Choroid plexus epithelial cell (primary cell): Measurements from ENCODE around the gene CACNA1E.

Source experiments
- DNase-seq: peaks from one replicate; pipeline ENCODE4 v3.0.0-alpha.2; 2010; ENCODE audit warnings: low read depth
- H3K4me3 ChIP-seq: 2 replicates; pipeline ENCODE4 v1.5.1; 2011; ENCODE audit warnings: low read depth, mild to moderate bottlenecking, control low read depth, low read length, moderate library complexity
- TF ChIP-seq, protein P1 (sequence below): conservative IDR thresholded peaks from 2 replicates; pipeline ENCODE4 v1.5.1; 2011; ENCODE audit warnings: low read depth, mild to moderate bottlenecking, control low read depth, inconsistent platforms, low read length, moderate library complexity

The CACNA1E gene

DNA sequence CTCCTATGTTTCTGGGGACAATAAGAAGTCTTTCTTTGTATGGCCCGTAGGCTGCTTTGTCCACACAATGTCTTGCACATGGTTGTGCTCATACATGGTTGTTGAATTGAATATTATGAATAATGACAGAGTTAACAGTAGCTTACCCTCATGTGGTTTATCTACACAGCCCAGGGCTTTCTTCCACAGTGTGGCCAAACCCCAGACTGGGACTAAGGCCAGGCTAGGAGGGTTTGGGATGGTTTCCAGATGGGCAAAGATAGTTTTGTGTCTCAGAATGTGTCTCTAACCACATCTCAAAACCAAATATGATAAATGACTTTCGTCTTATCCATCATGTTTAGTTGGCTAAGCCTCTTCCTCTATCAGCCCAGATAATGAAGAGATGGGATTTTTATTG, 65.2 kb downstream of the CACNA1E start:
- DNase-seq = no peak
- TF ChIP-seq, protein P1, sequence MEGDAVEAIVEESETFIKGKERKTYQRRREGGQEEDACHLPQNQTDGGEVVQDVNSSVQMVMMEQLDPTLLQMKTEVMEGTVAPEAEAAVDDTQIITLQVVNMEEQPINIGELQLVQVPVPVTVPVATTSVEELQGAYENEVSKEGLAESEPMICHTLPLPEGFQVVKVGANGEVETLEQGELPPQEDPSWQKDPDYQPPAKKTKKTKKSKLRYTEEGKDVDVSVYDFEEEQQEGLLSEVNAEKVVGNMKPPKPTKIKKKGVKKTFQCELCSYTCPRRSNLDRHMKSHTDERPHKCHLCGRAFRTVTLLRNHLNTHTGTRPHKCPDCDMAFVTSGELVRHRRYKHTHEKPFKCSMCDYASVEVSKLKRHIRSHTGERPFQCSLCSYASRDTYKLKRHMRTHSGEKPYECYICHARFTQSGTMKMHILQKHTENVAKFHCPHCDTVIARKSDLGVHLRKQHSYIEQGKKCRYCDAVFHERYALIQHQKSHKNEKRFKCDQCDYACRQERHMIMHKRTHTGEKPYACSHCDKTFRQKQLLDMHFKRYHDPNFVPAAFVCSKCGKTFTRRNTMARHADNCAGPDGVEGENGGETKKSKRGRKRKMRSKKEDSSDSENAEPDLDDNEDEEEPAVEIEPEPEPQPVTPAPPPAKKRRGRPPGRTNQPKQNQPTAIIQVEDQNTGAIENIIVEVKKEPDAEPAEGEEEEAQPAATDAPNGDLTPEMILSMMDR = no peak
- H3K4me3 ChIP-seq = no peak overlapping the region

DNA sequence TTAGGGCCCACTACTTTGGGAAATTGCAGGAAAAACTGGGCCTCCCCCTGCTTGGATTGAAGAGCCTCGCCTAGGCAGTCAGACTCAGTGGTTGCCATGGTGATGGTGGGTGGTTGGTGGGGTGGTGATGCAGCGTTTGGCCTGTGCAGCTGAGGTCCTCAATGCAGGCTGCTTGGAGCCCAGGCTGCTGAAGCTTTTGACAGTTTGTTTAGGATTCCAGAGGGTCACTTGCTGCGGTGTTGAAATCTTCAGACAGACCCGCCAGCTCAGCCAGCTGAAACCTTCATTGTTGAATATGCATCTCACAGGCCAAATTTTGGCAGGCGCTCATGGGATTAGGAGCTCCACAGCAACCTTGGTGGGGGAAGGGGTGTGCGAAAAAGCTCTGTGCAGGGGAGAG, 67.9 kb downstream of the CACNA1E start:
- TF ChIP-seq, protein P1 = no peak
- DNase-seq = no peak
- no peak overlapping the region for H3K4me3 ChIP-seq

DNA sequence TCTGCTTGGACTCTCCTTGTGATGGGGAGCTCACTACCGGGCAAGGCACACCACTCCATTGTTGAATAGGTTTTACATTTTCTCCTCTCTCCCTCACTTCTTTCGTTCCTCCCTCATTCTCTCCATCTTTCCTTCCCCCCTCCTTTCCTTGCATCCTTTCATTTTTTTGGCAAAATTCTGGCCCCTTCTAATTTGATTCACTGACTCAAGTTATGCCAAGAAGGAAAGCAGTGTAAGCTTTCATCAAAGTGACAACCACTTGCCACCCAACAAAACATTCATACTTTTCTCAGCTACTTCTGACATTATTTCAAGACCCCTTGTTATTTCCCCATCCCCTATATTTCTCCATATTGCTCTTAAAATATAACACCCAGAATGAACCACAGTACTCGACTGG, 68.4 kb downstream of the CACNA1E start:
- H3K4me3 ChIP-seq = no peak overlapping the region
- TF ChIP-seq, protein P1 = no peak

DNA sequence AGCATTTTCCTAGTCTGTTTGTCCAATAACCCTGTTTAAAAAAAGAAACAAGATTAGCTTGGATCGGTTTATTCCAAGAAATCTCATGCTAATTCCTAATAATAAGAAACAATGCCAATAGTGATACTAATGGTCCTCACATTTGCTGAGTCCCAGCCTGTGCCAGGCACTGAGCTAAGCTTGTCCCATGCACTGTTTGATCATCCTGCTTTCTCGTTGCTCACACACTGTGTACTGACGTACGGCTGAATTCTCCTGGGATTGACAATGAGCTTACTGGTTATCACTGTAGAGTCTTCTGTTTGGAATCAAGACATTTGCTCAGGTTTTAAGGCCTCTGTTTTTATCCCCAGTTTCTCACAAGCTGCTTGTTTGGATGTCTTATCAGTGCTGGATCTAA, 71.1 kb downstream of the CACNA1E start:
- H3K4me3 ChIP-seq = no peak overlapping the region
- no peak for DNase-seq
- TF ChIP-seq, protein P1 = no peak

More for the DNA sequence above, 68.4 kb downstream of the CACNA1E start:
- no peak for DNase-seq

DNA sequence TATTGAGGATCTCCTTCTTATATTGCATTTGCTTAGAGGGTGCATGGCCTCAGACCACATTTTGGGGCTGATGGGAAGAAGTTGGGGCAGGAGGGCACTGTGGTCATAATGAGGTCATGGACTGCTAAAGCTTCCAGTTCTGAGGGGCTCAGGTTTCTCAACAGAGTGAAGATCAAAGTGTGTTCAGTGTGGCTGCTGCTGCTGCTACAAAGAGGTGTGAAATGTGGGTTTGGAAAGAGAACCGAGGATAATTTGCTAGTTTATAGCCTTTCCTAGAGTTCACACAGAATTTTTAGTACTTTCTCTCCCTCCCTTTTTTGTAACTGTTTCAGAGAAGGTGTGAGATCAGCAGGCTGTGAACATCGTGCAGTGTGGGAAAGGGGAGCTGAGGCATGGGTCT, 73.3 kb downstream of the CACNA1E start:
- TF ChIP-seq, protein P1 = no peak
- no peak overlapping the region for H3K4me3 ChIP-seq
- no peak for DNase-seq

DNA sequence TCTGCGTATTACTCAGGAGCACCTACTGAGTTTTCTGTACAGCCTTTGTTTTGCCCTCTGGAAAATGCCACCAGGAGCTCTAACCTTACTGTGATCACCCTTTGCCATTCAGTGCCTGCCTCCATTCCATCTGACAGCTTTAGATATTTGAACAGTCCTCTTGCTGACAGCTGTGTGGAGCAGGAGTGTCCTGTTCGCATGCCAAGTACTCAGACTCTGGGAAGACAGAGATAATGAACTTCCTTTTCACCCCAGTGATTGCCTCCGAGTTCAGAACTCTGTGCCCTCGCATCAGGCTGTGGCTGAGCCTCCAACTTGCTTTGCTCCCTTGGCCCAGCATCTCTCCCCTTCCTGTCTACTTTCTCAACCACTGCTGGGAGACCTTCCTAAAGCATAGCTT, 74.0 kb downstream of the CACNA1E start:
- TF ChIP-seq, protein P1 = no peak
- H3K4me3 ChIP-seq = no peak overlapping the region
- no peak for DNase-seq

DNA sequence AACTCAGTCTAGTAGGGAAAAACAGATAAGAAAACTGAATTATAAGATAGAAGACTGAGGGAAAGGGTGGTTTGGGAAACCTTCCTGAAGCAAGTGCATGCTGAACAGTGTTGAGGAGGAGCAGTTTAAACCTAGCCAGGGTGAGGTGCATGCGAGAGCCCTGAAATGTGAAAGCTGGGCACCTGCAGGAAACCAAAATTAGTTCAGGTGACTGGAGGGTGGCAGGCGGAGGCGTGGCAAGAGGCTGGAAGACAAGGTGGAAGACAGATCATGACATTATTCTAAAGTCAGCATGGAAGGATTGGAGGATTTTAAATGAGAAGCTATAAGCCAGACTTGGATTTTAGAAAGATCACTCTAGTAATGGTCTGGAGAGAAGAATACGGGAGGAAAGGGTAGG, 75.1 kb downstream of the CACNA1E start:
- no peak for DNase-seq
- TF ChIP-seq, protein P1 = no peak
- no peak overlapping the region for H3K4me3 ChIP-seq
